ENCODE measurements around the gene OSTN.
A peak's percentile ranks its signal among the peaks of the same experiment; 100 is the strongest.

OSTN gene

DNA sequence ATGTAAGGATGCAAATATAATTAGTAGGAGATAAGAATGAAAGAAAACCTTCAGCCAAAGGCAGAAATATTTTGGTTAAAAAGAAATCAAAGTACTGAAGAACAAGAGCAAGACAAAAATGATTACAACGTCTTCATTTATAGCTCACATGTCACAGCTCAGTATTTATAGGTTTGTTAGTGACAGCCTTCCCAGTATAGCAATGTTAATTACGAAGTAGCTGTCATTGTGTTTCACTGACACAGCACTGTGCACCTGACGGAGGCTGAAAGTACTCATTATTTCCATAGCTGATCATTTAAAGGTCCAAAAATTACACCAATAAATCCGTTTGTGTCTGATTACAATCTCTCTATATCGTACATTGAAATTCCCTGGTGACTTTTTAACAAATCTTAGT, 561 bp upstream of the OSTN start:
- H2BK5ac ChIP-seq (ENCODE audit: low read depth, low read length, poor library complexity, severe bottlenecking), result no peak overlapping the region
- H3K79me1 ChIP-seq (replicated peaks; ENCODE audit: low read length, poor library complexity, severe bottlenecking), result no peaks in the 10 kb centered on the region
- H2BK15ac ChIP-seq (ENCODE audit: low read depth, poor library complexity, severe bottlenecking), result no peak overlapping the region
- no peak overlapping the region for H3K4ac ChIP-seq (ENCODE audit: low read depth in 1 of 2, low read length in 2 of 2)
- H3K9me3 ChIP-seq (ENCODE audit: control insufficient read depth, low read length), result no peaks in the 10 kb centered on the region
- H3K36me3 ChIP-seq (ENCODE audit: control insufficient read depth in 1 of 2, insufficient read depth in 2 of 2, low read depth in 1 of 2, low read length in 2 of 2), result no peaks in the 10 kb centered on the region
- 76% methylated on average over 3 of the region's 5 CpGs for WGBS
- H2AK5ac ChIP-seq (ENCODE audit: low read length, severe bottlenecking), result no peak overlapping the region
- no peak for DNase-seq
- no peak overlapping the region for H4K8ac ChIP-seq (ENCODE audit: low read length)
- no peaks in the 10 kb centered on the region for H3K4me1 ChIP-seq (ENCODE audit: control insufficient read depth, insufficient read depth, low read depth, low read length)
- H3K18ac ChIP-seq (ENCODE audit: low read depth in 1 of 2, low read length in 2 of 2), result no peak overlapping the region
- H3K4me3 ChIP-seq (ENCODE audit: insufficient read depth in 1 of 2, low read depth in 1 of 2, low read length in 2 of 2), result no peak overlapping the region
- H4K91ac ChIP-seq (ENCODE audit: low read length), result no peak overlapping the region
- H3K4me2 ChIP-seq (ENCODE audit: low read length, poor library complexity, severe bottlenecking), result no peak overlapping the region
- no peak overlapping the region for H3K27ac ChIP-seq (ENCODE audit: low read length, poor library complexity, severe bottlenecking)
- H3K9ac ChIP-seq (ENCODE audit: low read length), result no peak overlapping the region
- no peak overlapping the region for H2BK120ac ChIP-seq (ENCODE audit: low read depth, low read length)
- no peak overlapping the region for H3K23ac ChIP-seq (ENCODE audit: low read length in 2 of 2)
- no peaks in the 10 kb centered on the region for H3K27me3 ChIP-seq (ENCODE audit: control insufficient read depth in 1 of 2, insufficient read depth in 1 of 2, low read length in 2 of 2)
- H2BK12ac ChIP-seq (ENCODE audit: low read length in 2 of 2), result no peak overlapping the region
- H3K14ac ChIP-seq (ENCODE audit: low read length in 2 of 2), result no peak overlapping the region
- H2AFZ ChIP-seq (ENCODE audit: low read depth, low read length), result no peak overlapping the region

DNA sequence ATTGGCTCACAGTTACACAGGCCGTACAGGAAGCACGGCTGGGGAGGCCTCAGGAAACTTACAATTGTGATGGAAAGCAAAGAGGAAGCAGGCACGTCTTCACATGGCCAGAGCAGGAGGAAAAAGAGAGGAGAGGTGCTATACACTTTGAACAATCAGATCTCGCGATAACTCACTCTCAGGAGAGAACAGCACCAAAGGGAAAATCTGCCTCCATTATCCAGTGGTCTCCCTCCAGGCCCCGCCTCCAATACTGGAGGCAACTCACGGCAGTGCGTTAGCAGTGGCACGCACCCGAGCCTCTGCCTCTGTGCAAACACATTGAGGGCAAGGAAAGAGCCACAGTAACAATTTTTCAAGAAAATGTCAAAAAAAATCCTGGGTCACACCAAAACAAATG, 11.0 kb downstream of the OSTN start:
- H2AK5ac ChIP-seq (ENCODE audit: low read length, severe bottlenecking), result no peak overlapping the region
- H4K91ac ChIP-seq (ENCODE audit: low read length), result no peak overlapping the region
- no peak overlapping the region for H2BK15ac ChIP-seq (ENCODE audit: low read depth, poor library complexity, severe bottlenecking)
- no peak overlapping the region for H2AFZ ChIP-seq (ENCODE audit: low read depth, low read length)
- no peak overlapping the region for H3K4ac ChIP-seq (ENCODE audit: low read depth in 1 of 2, low read length in 2 of 2)
- DNase-seq, result no peak
- no peak overlapping the region for H3K27ac ChIP-seq (ENCODE audit: low read length, poor library complexity, severe bottlenecking)
- H4K8ac ChIP-seq (ENCODE audit: low read length), result no peak overlapping the region
- H3K27me3 ChIP-seq (ENCODE audit: control insufficient read depth in 1 of 2, insufficient read depth in 1 of 2, low read length in 2 of 2), result no peaks in the 10 kb centered on the region
- no peaks in the 10 kb centered on the region for H3K36me3 ChIP-seq (ENCODE audit: control insufficient read depth in 1 of 2, insufficient read depth in 2 of 2, low read depth in 1 of 2, low read length in 2 of 2)
- no peak overlapping the region for H2BK120ac ChIP-seq (ENCODE audit: low read depth, low read length)
- no peak overlapping the region for H3K4me3 ChIP-seq (ENCODE audit: insufficient read depth in 1 of 2, low read depth in 1 of 2, low read length in 2 of 2)
- no peak overlapping the region for H3K9ac ChIP-seq (ENCODE audit: low read length)
- no peak overlapping the region for H3K18ac ChIP-seq (ENCODE audit: low read depth in 1 of 2, low read length in 2 of 2)
- no peaks in the 10 kb centered on the region for H3K79me1 ChIP-seq (replicated peaks; ENCODE audit: low read length, poor library complexity, severe bottlenecking)
- no peak overlapping the region for H3K4me2 ChIP-seq (ENCODE audit: low read length, poor library complexity, severe bottlenecking)
- no peak overlapping the region for H3K23ac ChIP-seq (ENCODE audit: low read length in 2 of 2)
- H3K9me3 ChIP-seq (ENCODE audit: control insufficient read depth, low read length), result no peaks in the 10 kb centered on the region
- H3K4me1 ChIP-seq (ENCODE audit: control insufficient read depth, insufficient read depth, low read depth, low read length), result no peaks in the 10 kb centered on the region
- no peak overlapping the region for H2BK5ac ChIP-seq (ENCODE audit: low read depth, low read length, poor library complexity, severe bottlenecking)
- no peak overlapping the region for H3K14ac ChIP-seq (ENCODE audit: low read length in 2 of 2)
- no peak overlapping the region for H2BK12ac ChIP-seq (ENCODE audit: low read length in 2 of 2)
- WGBS, result 94% methylated on average over 9 of the region's 10 CpGs

DNA sequence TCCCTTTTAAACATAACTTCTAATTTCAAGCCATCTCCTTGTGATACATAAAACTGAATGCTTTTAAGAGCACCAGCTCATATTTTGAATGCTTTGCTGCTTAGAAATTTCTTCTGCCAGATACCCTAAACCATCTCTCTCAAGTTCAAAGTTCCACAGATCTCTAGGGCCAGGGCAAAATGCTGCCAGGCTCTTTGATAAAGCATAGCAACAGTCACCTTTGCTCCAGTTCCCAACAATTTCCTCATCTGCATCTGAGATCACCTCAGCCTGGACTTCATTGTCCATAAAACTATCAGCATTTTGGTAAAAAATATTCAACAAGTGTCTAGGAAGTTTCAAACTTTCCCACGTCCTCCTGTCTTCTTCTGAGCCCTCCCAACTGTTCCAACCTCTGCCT, 17.5 kb downstream of the OSTN start:
- Histone ChIP-seq H2AK5ac (ENCODE audit: low read length, severe bottlenecking) (no peak overlapping the region), H3K9me3 (ENCODE audit: control insufficient read depth, low read length) (no peaks in the 10 kb centered on the region), H3K4me3 (ENCODE audit: insufficient read depth in 1 of 2, low read depth in 1 of 2, low read length in 2 of 2) (peak overlapping the region in 1 of 2 experiments; percentile 32), H4K91ac (ENCODE audit: low read length) (no peak overlapping the region), H2BK12ac (ENCODE audit: low read length in 2 of 2) (no peak overlapping the region), H2AFZ (ENCODE audit: low read depth, low read length) (no peak overlapping the region), H2BK15ac (ENCODE audit: low read depth, poor library complexity, severe bottlenecking) (no peak overlapping the region), H3K27me3 (ENCODE audit: control insufficient read depth in 1 of 2, insufficient read depth in 1 of 2, low read length in 2 of 2) (no peaks in the 10 kb centered on the region), H4K8ac (ENCODE audit: low read length) (no peak overlapping the region), H3K18ac (ENCODE audit: low read depth in 1 of 2, low read length in 2 of 2) (no peak overlapping the region), H3K27ac (ENCODE audit: low read length, poor library complexity, severe bottlenecking) (no peak overlapping the region), H3K14ac (ENCODE audit: low read length in 2 of 2) (no peak overlapping the region), H3K79me1 (replicated peaks; ENCODE audit: low read length, poor library complexity, severe bottlenecking) (no peaks in the 10 kb centered on the region), H2BK5ac (ENCODE audit: low read depth, low read length, poor library complexity, severe bottlenecking) (no peak overlapping the region), H2BK120ac (ENCODE audit: low read depth, low read length) (no peak overlapping the region), H3K9ac (ENCODE audit: low read length) (peak overlapping the region; percentile 31), H3K4me1 (ENCODE audit: control insufficient read depth, insufficient read depth, low read depth, low read length) (no peaks in the 10 kb centered on the region), H3K4me2 (ENCODE audit: low read length, poor library complexity, severe bottlenecking) (no peak overlapping the region), H3K4ac (ENCODE audit: low read depth in 1 of 2, low read length in 2 of 2) (no peak overlapping the region), H3K23ac (ENCODE audit: low read length in 2 of 2) (no peak overlapping the region), H3K36me3 (ENCODE audit: control insufficient read depth in 1 of 2, insufficient read depth in 2 of 2, low read depth in 1 of 2, low read length in 2 of 2) (no peaks in the 10 kb centered on the region)
- 70% methylated on average over 1 of the region's 1 CpG for WGBS
- DNase-seq, result no peak

DNA sequence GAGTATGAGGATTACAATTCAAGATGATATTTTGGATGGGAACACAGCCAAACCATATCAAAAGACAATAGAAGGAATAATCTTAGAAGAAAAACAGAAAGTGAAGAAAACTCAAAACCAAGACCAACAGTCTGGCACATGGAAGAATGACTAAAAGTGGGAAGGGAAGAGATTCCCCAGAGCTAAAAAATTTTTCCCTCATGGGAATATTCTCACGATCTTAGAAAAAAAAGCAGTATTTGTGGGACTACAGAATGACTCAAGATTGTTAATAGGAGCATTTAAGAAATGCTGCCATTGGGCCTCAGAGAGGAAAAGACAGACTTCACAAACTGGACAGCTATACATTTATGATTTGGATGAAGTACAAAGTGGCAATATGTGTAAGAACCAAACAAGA, 18.3 kb downstream of the OSTN start:
- Histone ChIP-seq H4K91ac (ENCODE audit: low read length) (no peak overlapping the region), H3K9me3 (ENCODE audit: control insufficient read depth, low read length) (no peaks in the 10 kb centered on the region), H3K9ac (ENCODE audit: low read length) (peak overlapping the region; percentile 31), H3K4ac (ENCODE audit: low read depth in 1 of 2, low read length in 2 of 2) (no peak overlapping the region), H3K79me1 (replicated peaks; ENCODE audit: low read length, poor library complexity, severe bottlenecking) (no peaks in the 10 kb centered on the region), H2AFZ (ENCODE audit: low read depth, low read length) (no peak overlapping the region), H2BK120ac (ENCODE audit: low read depth, low read length) (no peak overlapping the region), H3K4me1 (ENCODE audit: control insufficient read depth, insufficient read depth, low read depth, low read length) (no peaks in the 10 kb centered on the region), H2BK12ac (ENCODE audit: low read length in 2 of 2) (no peak overlapping the region), H3K18ac (ENCODE audit: low read depth in 1 of 2, low read length in 2 of 2) (no peak overlapping the region), H2BK15ac (ENCODE audit: low read depth, poor library complexity, severe bottlenecking) (no peak overlapping the region), H3K27ac (ENCODE audit: low read length, poor library complexity, severe bottlenecking) (no peak overlapping the region), H3K36me3 (ENCODE audit: control insufficient read depth in 1 of 2, insufficient read depth in 2 of 2, low read depth in 1 of 2, low read length in 2 of 2) (no peaks in the 10 kb centered on the region), H3K4me2 (ENCODE audit: low read length, poor library complexity, severe bottlenecking) (no peak overlapping the region), H3K27me3 (ENCODE audit: control insufficient read depth in 1 of 2, insufficient read depth in 1 of 2, low read length in 2 of 2) (no peaks in the 10 kb centered on the region), H3K4me3 (ENCODE audit: insufficient read depth in 1 of 2, low read depth in 1 of 2, low read length in 2 of 2) (peak overlapping the region in 1 of 2 experiments; percentile 32), H2BK5ac (ENCODE audit: low read depth, low read length, poor library complexity, severe bottlenecking) (no peak overlapping the region), H3K23ac (ENCODE audit: low read length in 2 of 2) (no peak overlapping the region), H3K14ac (ENCODE audit: low read length in 2 of 2) (no peak overlapping the region), H2AK5ac (ENCODE audit: low read length, severe bottlenecking) (no peak overlapping the region), H4K8ac (ENCODE audit: low read length) (no peak overlapping the region)
- WGBS, result 75% methylated on average over 1 of the region's 1 CpG
- DNase-seq, result no peak
